NCI-H146 (cell line): ENCODE data around the gene CHN1.

ENCODE experiments used
- DNase-seq: peaks from one replicate; lab custom pipeline; 2025; lab: John Stamatoyannopoulos, UW

Gene CHN1

DNA sequence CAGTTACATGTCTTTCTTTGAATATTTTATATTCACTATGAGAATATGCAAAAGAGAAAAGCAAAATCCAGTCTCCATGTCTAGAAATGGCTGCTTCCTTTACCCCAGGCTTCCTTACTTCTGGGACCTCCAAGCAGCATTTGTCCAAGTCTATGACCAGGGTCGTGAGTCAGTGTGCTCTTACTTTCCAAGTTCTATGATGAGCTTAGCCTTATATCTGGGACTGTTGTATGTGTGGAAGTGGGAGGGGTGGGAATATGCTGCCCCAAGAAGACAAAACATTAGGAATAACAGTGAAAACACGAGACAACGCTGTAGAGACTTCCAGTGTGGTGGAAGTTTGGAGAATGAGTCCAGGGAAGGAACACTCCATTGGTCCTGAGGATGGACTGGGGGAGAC is 219.7 kb downstream of the CHN1 start:
- no peak for DNase-seq

DNA sequence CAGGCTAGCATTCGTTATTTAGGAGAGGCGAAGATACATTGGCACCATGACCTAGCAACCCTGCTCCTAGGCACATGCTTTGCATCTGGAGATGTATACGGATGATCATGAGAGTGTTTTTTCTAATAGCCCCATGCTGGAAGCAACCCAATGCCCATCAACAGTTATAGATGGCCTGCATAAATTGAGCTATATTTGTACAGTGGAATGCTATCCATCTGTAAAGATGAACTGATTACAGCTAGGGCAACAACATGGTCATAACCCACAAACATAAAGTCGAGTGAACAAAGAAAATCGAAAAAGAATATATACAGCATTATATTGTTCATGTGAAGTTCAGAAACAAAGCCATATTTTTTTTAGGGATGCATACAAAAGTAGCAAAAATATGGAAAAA is 220.3 kb downstream of the CHN1 start:
- no peak for DNase-seq

DNA sequence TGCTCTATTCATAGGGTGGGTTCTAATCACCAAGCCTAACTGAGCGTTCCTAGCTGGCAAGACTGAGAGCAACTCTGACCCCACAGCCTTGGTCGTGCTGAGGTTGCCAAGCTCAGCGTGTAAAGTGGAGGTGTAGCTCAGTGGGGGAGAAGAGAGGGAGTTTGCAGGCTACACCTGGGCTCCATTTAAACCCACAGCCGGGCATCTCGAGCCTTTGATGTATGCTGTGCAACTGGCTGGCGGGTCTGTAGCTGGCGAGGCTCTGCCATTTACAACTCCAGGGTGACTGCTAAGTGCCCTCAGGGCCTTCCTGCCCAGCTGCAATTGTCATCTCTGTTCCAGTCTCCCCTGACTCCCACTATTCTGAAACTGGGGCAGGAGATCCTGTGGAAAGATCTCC is 220.9 kb downstream of the CHN1 start:
- peak; percentile 24 for DNase-seq

DNA sequence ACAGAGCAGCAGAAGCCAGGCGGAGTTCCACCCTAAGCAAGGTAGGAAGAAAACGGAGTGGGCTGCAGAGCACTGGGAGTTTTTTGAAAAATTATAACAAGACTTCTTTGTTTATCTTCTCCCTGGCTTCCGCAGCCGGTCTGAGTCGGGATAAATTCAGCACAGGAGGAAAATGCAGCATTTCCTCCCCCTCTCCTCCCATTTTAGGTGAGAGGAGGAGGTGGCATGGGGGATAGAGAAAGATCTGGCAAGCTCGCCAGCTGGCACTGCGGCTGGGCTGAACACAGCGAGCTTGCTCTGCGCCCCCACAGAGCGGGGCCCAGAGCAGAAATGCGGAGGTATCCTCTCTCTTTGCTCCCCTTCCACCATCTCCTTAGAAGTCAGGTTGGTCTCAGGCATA is 223.2 kb downstream of the CHN1 start:
- no peak for DNase-seq

DNA sequence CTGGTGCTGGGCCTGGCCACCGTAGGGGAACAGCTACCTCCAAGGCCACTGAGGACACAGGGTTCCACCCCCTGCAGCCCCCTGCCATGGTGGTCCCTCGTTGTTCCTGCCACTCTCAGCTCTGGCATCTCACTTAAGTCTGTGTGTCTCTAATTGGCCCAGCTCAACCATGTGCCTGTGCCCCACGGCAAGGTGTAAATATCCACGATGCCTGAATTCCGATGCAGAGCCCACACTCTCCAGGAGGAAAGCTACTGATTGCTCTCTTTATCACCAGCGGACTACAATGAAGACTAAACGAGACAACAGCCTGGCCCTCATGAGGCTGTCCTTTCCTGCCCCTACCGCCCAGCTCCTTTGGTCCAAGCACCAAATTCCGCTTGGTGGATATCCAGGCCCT is 223.9 kb downstream of the CHN1 start:
- no peak for DNase-seq

DNA sequence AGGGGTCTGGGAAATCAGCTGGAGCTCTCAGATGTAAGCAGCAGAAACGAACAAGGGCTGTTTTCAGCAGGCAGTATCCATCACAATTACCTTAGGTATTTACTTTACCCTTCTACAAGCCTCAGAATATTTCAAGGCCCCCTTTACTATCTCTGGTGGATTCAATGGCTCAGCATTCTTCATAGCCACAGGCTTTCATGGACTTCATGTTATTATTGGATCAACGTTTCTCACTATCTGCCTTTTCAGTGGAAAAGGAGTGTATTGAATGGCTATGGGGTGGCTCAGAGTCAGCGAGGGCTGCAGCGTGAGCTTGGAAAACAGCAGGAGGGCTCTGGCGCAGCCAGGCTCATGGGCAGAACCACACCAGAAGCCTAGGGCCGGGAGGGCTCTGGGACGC is 224.3 kb downstream of the CHN1 start:
- DNase-seq, result no peak

DNA sequence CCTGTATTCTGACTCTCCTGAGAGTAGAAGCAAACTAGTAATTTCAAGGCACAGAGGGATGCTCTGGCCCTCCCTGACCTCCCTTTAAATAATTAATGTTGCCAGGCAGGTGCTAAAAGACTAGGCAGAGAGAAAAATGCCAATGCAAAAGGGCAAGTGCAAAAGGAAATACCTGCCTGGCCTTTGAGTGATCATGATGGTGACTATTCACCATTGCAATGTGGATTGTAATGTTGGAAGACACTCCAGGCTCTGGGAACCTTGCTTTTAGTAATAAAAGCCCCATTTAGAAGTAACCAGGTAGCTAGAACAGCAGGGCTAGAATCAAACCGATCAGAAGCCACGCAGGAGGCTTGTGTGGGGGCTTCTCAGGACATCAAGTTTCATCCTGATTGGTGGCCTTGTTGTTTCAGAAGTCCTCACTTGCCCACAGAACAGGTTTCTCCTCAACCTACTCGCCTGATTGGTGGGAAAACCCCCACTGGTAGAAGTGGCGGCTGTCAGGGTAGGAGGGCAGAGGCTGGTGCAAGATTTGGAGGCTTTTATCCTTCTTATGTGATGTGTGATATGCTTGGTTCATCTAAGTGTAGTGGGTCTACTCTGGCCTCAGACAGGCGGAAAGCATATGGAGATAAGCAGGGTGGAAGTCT is 224.9 kb downstream of the CHN1 start:
- DNase-seq, result no peak

DNA sequence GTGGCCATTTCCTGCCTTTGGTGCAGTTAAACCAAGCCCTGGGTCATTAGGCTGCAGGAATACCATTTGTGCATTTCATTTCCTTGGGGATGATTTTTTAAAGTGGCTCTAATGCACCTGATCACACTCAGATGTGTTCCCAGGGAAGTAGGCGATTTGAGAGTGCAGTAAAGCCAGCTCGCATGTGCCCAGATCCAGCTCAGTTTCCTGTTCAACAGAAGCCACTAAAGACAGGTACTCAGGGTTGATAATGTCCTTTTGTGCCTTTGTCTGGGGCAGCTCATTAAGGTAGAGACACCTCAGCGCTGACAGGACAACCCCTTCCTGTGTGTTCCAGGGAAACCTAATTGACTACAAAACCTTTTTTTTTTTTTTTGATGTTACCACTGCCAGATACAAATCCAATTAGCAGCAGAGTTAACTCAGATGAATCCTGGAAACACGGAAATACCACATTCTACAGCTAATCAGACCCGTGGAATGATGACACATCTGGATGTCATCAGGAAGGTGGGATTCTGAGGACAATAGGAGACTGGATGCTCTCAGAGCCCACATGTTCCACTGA is 225.7 kb downstream of the CHN1 start:
- peak; percentile 38 for DNase-seq

DNA sequence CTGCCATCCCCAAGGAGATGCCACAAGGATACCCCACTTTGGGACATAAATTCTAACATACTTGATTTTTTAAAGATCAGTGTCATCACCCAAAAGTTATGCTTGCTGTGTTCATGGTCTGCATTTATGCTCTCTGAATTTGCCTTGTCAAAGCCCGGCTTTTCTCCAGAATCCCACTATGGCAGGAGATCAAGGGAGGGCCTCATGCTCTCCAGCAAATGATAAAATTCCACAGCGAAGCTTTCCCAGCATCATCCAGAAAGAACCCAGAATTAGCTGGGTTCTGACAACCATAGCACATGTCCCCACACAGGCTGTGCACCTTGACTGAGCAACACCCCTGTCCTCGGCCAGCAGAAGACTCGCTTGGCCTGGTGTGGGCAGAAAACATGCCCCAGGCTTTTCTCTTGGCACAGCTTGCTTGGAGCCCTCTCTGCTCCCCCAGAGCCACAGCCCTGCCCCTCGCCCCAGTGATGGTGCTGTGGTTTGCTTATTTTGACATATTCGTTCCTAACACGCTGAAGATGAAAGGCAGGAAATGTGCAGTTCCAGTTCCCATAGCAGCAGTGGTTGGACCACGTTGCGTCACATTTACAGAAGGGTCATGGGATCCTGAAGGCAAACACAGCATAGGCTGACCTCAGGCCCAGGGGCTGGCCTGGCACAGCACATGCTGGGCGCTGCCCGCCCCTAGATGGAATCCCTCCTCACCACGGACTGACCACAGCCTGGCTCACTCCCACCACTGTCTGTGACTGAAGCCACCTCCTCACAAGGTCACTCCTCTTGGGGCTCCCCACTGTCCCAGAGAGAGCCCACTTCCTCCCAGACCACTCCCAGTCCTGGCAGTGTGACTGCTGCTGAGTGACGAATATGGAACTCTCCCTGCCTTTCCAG is 226.8 kb downstream of the CHN1 start:
- no peak for DNase-seq

DNA sequence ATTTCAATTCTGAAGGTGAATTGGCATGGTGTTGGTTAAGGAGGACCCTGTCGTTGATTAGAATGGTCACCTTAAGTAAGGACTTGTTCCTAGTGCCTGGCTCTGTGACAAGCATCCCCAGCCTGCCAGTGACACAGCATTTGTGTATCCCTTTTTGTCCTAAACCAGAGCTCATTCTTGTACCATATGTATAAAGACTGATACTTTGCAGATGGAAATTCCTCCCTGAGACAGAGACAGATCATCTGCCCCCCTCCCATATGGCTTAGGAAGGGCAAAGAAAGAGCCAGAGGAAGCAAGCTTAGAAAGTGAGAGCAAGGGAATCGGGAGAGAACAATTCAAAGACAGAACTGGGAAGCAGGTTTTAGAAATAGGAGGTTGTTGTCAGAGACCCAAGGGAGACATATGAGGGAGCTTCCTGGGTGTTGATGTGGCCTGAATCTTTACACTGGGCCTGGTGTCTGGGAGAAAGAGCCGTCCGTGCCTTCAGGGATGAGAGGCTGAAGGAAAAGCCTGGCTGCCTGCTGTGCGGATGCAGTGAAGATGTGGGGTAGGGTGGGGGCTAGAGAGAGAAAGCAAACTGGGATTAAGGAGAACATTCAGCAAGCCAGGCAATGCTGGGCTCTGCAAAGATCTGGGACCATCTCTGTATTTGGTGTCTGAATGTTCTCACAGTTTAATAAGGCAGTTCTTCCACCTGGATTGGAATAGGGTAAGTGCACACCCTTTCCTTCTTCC is 227.7 kb downstream of the CHN1 start:
- no peak for DNase-seq

DNA sequence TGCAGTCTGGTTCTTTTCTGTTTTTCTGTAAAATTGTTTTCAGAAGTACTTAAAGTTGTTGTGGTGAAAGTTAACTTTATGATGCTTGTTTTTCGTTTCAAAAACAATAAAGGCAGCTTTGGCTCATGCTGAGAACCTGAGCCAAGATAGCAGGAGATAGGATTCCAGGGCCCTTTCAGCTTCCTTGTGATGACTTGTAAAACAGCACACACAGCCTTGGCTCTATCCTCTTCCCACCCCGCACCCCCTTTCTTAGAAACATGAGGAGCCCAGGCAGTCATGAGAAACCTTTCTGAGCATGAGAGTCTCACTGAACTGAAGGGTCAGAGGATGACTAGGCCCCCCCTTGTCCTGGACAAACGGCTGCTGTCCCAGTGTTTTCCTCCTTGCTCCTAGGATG is 228.5 kb downstream of the CHN1 start:
- no peak for DNase-seq

DNA sequence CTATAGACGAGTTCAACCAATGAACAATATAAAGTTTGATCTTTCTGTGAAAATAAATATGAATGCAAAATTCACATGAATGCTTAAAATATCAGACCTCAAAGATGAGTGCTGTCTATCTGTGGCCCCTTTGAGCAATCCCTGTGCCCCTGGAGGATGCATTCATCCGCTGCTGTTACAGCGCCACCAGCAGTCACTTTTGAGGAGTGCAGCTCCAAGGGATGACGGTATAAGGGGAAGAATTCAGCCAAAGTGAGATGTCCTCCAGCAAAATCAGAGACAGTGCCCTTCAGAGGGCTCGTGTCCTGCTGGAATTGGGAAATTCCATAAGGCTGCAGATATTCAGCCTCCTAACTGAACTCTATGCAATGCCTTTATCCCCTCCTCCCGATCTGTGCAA is 229.0 kb downstream of the CHN1 start:
- DNase-seq, result no peak

DNA sequence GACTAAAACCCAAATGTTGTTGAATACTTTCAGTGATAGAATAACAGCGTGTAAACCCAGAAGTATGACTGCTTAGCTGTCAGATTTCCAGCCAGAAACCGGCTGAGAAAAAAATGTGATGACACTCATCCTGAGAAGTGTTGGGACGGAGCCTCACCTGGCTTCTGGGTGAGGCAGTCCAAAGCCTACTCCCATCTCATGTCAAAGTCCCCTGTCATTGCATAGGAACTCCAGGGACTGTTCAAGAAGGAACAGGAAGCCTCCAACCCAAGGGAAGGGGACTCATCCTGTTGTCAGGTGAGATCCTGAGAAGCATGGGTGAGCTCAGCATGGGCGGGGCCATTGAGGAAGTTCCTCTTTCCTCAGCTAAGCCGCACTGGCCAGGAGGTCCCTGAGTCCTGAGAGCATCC is 229.6 kb downstream of the CHN1 start:
- DNase-seq, result no peak

DNA sequence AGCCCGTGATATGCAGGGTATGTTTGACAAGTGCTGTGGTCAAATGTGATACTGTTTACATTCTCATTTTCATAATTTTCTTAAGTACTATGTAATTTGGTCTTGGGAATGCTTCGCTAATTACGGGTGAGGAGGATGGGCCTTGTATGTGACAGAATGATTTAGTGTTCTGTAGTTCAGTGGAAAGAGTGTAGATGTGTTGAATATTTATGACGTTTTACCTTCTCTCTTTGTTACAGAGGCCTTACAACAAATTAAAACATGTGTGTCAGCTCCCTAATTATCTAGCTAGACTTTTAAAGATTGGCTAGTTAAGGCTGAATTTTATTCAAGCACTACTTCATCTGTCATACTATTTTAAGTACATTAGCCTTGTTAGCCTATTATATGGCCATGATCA is 230.3 kb downstream of the CHN1 start:
- peak; percentile 35 for DNase-seq

DNA sequence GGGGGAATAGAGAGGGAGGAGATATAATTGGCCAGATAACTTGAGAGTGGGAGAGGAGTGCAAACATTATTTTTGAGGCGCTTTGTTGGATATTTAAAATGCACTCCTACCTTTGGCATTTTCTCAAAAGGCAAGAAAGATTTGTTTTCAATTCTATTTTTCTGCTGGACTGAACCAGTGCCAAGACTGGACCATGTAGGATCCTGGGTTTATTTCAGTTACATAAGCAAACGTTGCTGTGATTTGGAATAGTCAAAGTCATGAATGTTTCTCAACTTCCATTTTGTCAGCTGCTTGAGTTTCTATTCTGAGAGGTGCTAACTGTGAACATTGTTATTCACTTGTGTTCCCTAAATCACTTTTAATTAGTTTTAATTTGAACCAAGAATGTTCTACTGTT is 232.0 kb downstream of the CHN1 start:
- DNase-seq, result no peak

DNA sequence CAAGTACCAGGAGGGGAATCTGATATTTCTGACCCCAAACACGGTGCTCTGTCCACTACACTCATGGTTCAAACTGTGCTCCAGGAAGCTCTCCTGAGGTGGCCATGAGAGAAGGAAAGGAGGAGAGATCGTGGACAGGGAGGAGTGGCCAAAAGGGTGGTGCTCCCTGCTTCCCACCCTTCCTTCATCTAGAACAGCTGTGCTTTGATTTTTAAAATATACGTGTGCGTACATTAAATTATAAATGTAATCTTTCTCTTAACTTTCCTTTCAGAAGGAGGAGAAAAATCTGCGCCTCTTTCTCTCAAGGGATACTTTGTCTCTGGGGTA is 232.7 kb downstream of the CHN1 start:
- DNase-seq, result no peak

DNA sequence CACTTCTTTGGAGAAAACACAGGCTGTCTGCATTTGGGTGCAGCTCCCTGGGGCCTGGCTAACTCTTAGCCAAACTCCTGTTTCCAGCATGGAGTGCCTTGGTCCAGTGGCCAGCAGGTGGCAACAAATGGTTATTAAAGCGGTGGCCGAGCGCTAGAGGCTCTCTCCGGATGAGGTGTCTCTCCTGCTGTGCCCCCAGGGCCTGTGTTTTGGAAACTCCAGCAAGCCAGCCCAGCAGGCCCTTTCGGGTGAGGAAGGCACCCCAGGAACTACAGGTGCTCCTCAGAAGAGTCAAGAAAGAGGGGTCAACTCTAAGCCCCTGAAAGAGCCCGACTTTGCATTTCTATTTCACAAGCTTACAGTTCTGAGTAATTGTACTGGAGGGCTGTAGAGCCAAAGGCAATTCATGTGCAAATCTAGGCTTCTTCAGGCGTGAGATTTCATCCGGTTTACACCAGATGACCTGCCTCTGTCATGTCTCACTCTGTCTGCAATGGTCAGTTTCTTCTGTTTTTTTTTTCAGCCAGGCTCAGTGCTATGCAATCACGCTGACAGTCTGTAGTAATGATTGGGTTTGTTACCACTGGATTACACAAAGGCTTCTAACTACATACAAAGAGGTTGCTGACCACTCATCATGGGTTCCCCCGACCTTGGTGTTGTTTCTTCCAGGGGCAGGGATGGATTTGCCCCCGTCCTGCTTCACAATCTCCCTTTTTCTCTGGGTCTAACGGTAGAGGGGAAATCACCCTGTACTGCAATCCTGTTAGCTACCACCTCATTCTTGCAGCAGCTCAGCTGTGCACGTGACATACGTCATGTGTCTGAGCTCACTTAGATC is 233.3 kb downstream of the CHN1 start:
- peak; percentile 62 for DNase-seq

DNA sequence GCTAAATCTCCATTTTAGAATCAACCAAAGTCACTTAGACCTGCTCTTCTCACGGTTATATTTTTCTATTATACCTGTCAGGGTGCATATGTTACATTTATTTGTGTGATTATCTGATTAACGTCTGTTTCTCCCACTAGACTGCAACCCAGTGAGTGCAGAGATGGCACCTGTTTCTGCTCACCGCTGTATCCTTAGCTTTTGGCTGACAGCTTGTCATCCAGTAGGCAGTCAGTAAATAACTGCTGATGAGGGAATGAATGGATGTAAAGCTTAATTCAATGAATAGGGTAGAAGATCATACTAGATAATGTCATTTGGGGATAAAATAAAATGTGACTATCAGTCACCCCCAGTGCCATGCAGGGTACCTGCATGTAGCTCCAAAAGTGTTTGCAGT is 234.0 kb downstream of the CHN1 start:
- DNase-seq, result no peak

DNA sequence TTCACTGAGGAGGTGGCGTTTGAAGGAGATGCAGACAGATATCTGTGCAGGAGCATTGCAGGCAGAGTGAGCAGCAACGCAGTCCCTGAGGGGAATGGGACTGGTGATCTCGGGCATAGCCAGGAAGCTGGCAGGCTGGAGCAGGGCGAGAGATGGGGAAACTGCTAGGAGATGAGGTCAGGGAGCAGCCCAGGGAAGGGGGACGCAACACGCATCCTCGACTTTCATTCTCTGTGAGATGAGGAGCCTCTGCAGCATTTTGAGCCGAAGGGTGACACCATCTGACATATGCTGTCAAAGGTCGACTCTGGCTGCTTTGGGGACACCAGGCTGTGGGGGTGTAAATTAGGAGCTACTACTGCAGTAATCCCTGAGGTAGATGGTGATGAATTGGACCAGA is 236.6 kb downstream of the CHN1 start:
- DNase-seq, result no peak

DNA sequence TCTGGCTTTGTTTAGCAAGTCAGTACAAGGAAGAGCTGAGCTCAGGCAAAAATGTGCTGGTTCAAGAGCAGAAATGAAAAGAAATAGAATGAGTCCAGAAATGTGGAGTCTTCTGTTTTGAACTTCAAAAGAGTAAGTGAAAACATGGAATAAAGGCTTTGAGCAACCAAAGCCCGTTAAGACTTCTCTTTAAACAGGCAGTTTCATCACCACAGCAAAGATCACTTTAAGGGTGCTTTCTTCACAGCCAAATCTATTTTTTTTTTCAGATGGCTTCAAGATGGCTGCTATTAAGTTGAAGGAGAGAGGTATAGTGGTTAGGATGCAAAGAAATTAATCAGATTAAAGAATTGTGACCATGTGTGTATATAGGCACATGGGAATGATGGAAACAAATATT is 238.9 kb downstream of the CHN1 start:
- no peak for DNase-seq

DNA sequence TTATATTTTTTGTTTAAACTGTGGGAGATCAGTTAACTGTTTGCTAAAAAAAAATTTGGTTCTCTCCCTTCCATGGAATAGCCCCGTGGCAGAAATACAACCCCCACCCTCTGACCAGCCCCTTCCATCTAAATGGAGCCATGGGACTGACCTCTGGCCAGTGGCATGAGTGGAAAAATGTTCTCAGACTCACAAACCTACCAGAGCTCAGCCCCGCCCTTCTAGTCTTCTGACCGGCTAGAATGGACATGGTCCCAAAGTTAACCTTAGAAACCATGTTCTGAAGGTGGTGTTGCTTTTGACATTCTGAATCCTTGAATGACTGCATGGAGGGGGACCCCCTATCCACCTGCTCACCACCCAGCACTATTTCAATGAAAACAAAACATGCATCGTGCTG is 239.6 kb downstream of the CHN1 start:
- DNase-seq, result no peak
